Measurements from ENCODE around the gene KRT28. TPM values are rescaled to one million over a fixed set of nuclear protein-coding genes. Genes with fewer than 3 reads are reported as not detected.

The KRT28 gene
- total and polyA plus RNA-seq, 7 donors = not detected

- H3K4me1 ChIP-seq = no peaks in the 10 kb centered on the region
These were observed 25.8 kb upstream of the KRT28 start for GRCh38 chr17:40825599-40825998.

GRCh38 chr17:40824015-40824832 lies 24.5 kb upstream of the KRT28 start:
- Histone ChIP-seq H3K9me3 (no peaks in the 10 kb centered on the region), H3K27ac (no peak overlapping the region), H3K4me1 (peaks cover 0 to 7% (median 0%) of the 10 kb centered on the region in 4 donors), H3K27me3 (no peaks in the 10 kb centered on the region), H3K4me3 (no peak overlapping the region), H3K36me3 (no peaks in the 10 kb centered on the region)
- DNase-seq = no peak
- intact Hi-C loops (cut with DNase I) = no loop called here
- 95 to 100% methylated on average over 1 of the region's 1 CpG for WGBS, 2 donors
- no peak for TF ChIP-seq POLR2A (IDR thresholded peaks at IDR 0.05)
- TF ChIP-seq POLR2AphosphoS5 (IDR thresholded peaks at IDR 0.05) = no peak
- TF ChIP-seq CTCF (IDR thresholded peaks at IDR 0.05) = no peak
- no peak for TF ChIP-seq EP300 (IDR thresholded peaks at IDR 0.05)

More at GRCh38 chr17:40825599-40825998, 25.8 kb upstream of the KRT28 start:
- TF ChIP-seq CTCF (IDR thresholded peaks at IDR 0.05) = no peak
- TF ChIP-seq EP300 (IDR thresholded peaks at IDR 0.05) = no peak
- TF ChIP-seq POLR2A (IDR thresholded peaks at IDR 0.05) = no peak
- TF ChIP-seq POLR2AphosphoS5 (IDR thresholded peaks at IDR 0.05) = no peak
- 89 to 94% methylated on average over 2 of the region's 2 CpGs for WGBS, 2 donors
- Histone ChIP-seq H3K27ac (no peak overlapping the region), H3K4me3 (no peak overlapping the region), H3K36me3 (no peaks in the 10 kb centered on the region), H3K27me3 (no peaks in the 10 kb centered on the region), H3K9me3 (no peaks in the 10 kb centered on the region)
- intact Hi-C loops (cut with DNase I) = no loop called here
- DNase-seq = no peak

GRCh38 chr17:40822132-40822812 lies 22.5 kb upstream of the KRT28 start, which contains the start of gene KRT10:
Gene KRT10 (minus strand): TSS chr17:40822614. CDS start chr17:40822585, 29 bp downstream.
- WGBS, 2 donors = 79 to 88% methylated on average over 7 of the region's 7 CpGs
- intact Hi-C loops (cut with DNase I) = no loop called here
- TF ChIP-seq POLR2AphosphoS5 (IDR thresholded peaks at IDR 0.05) (no peak), CTCF (IDR thresholded peaks at IDR 0.05) (no peak), EP300 (IDR thresholded peaks at IDR 0.05) (no peak), POLR2A (IDR thresholded peaks at IDR 0.05) (no peak)
- Histone ChIP-seq H3K4me3 (no peak within 1 kb of the TSS), H3K27me3 (no peaks in the 10 kb centered on the region), H3K27ac (no peak within 1 kb of the TSS), H3K9me3 (no peaks in the 10 kb centered on the region), H3K4me1 (peaks cover 0 to 15% (median 0%) of the 10 kb centered on the region in 4 donors), H3K36me3 (peaks cover 0 to 7% (median 0%) of the 10 kb centered on the region in 4 donors)
- DNase-seq = no peak

- H3K27ac ChIP-seq = no peak overlapping the region
- intact Hi-C loops (cut with DNase I) = no loop called here
- peaks cover 0 to 11% (median 0%) of the 10 kb centered on the region in 4 donors for H3K36me3 ChIP-seq
- H3K4me3 ChIP-seq = no peak overlapping the region
- TF ChIP-seq POLR2AphosphoS5 (IDR thresholded peaks at IDR 0.05) (no peak), EP300 (IDR thresholded peaks at IDR 0.05) (no peak), CTCF (IDR thresholded peaks at IDR 0.05) (no peak), POLR2A (IDR thresholded peaks at IDR 0.05) (no peak)
- no peaks in the 10 kb centered on the region for H3K9me3 ChIP-seq
- no peaks in the 10 kb centered on the region for H3K27me3 ChIP-seq
- peaks cover 0 to 15% (median 0%) of the 10 kb centered on the region in 4 donors for H3K4me1 ChIP-seq
- no peak for DNase-seq
These were observed 21.8 kb upstream of the KRT28 start for GRCh38 chr17:40821536-40821935.
